ENCODE data around the gene TP53.

DNA sequence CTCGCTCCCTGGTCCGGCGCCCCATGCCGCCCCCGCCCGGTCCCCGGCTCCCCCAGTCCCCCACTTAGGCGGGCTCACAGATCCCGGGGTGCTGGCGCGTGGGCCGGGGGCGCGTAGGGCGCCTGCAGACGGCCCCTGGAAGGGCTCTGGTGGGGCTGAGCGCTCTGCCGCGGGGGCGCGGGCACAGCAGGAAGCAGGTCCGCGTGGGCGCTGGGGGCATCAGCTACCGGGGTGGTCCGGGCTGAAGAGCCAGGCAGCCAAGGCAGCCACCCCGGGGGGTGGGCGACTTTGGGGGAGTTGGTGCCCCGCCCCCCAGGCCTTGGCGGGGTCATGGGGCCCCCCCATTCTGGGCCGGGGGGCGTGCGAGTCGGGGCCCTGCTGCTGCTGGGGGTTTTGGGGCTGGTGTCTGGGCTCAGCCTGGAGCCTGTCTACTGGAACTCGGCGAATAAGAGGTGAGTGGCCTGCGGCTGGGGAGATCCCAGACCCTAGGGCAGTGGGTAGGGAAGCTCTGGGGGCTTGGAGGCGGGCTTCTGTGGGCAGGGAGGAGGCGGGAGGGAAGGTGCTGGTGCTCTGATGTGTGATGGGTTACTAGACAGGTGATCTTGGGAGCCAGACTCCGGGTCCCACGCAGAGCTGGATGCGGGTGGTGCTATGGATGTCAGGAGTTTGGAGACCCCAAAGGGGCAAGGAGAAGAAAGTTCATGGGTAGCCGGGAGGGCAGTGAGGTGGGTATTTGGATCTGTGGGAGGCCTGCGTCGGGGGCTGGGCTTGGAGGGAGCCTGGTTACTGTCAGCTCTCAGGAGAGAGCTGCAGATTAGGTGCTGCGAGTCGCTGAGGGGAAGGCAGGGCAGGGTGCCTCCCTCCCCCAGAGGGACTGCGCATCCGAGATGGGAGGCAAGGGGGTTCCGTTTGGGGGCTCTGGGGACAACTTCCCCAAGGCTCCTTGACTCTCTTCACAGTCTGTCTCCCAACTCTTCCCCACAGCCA lies 18.3 kb upstream of the TP53 start:
- TF ChIP-seq CTCF (IDR thresholded peaks at IDR 0.05; ENCODE audit: insufficient read depth, low read length, poor library complexity, severe bottlenecking) = no peak
- TF ChIP-seq EZH2phosphoT487 (conservative IDR thresholded peaks at IDR 0.05; ENCODE audit: low read length) = no peak
